Fibroblast of lung (primary cell): ENCODE measurements around the gene EIF1AD. TPM values are rescaled to one million over a fixed set of nuclear protein-coding genes. Genes with fewer than 3 reads are reported as not detected.
A peak's percentile ranks its signal among the peaks of the same experiment; 100 is the strongest.

Source experiments
- DNase-seq, 2 donors: peaks; one replicate each; pipeline versions ENCODE4 v3.0.0 to v3.0.0-alpha.2; 2010; ENCODE audit warnings: low read depth in 2 of 2
- H2AFZ ChIP-seq: 2 replicates; pipeline ENCODE4 v1.5.1; 2012; ENCODE audit warnings: low read length, control low read depth, inconsistent platforms
- H3K27ac ChIP-seq: 2 replicates; pipeline ENCODE4 v1.5.1; 2011; ENCODE audit warnings: low read length, control low read depth; ENCODE audit not compliant: insufficient read depth
- H3K27me3 ChIP-seq: 2 replicates; pipeline ENCODE4 v1.5.1; 2011; ENCODE audit warnings: mild to moderate bottlenecking, low read length; ENCODE audit not compliant: control insufficient read depth, insufficient read depth
- H3K36me3 ChIP-seq: 2 replicates; pipeline ENCODE4 v1.5.1; 2011; ENCODE audit warnings: low read length; ENCODE audit not compliant: control insufficient read depth, insufficient read depth
- H3K4me1 ChIP-seq: 2 replicates; pipeline ENCODE4 v1.5.1; 2011; ENCODE audit warnings: low read length; ENCODE audit not compliant: control insufficient read depth, insufficient read depth; ENCODE audit errors: extremely low read depth
- H3K4me2 ChIP-seq: 2 replicates; pipeline ENCODE4 v1.5.1; 2011; ENCODE audit warnings: low read length, control low read depth; ENCODE audit not compliant: insufficient read depth; ENCODE audit errors: extremely low read depth
- H3K4me3 ChIP-seq, 4 experiments: fragments of 200-600 bp in 1 of 4; sonication (generic) in 1 of 4; replicated peaks in 1 of 4; 2 replicates each; pipeline ENCODE4 v1.5.1; 2011 to 2016; ENCODE audit warnings: low read length in 4 of 4, low read depth in 3 of 4, mild to moderate bottlenecking in 3 of 4, control low read depth in 2 of 4, inconsistent platforms in 1 of 4, mixed read lengths in 1 of 4; ENCODE audit not compliant: insufficient read depth in 1 of 4; ENCODE audit errors: control extremely low read depth in 1 of 4
- H3K79me2 ChIP-seq: 2 replicates; pipeline ENCODE4 v1.5.1; 2012; ENCODE audit warnings: mild to moderate bottlenecking, low read length, inconsistent platforms; ENCODE audit not compliant: control insufficient read depth, insufficient read depth
- H3K9ac ChIP-seq: 2 replicates; pipeline ENCODE4 v1.5.1; 2011; ENCODE audit warnings: mild to moderate bottlenecking, low read length, control low read depth; ENCODE audit not compliant: insufficient read depth
- H3K9me3 ChIP-seq: 2 replicates; pipeline ENCODE4 v1.5.1; 2012; ENCODE audit warnings: low read depth, low read length; ENCODE audit not compliant: control insufficient read depth, insufficient read depth
- H4K20me1 ChIP-seq: 2 replicates; pipeline ENCODE4 v1.5.1; 2011; ENCODE audit warnings: low read length; ENCODE audit not compliant: control insufficient read depth, insufficient read depth; ENCODE audit errors: extremely low read depth
- CTCF ChIP-seq, 2 donors: IDR thresholded peaks in 1 of 2; conservative IDR thresholded peaks in 1 of 2; 1 replicate in 1 of 2; 2 replicates in 1 of 2; pipeline ENCODE4 v1.5.1; 2011 to 2012; ENCODE audit warnings: low read length in 2 of 2, control low read depth in 1 of 2, inconsistent platforms in 1 of 2, low read depth in 1 of 2, mild to moderate bottlenecking in 1 of 2
- EZH2 ChIP-seq: IDR thresholded peaks from 2 replicates; pipeline ENCODE4 v1.5.1; 2012; ENCODE audit warnings: low read length, control low read depth, mild to moderate bottlenecking; ENCODE audit errors: missing control alignments
- polyA plus RNA-seq, 2 donors: library from polyadenylated mRNA; depleted of rRNA in 1 of 2; stranded (reverse) in 1 of 2; unstranded in 1 of 2; fragments of >200 nt; gene quantifications; 2 replicates each; pipeline ENCODE4 v1.2.1, GENCODE V29; 2011 to 2012; ENCODE audit warnings: missing spikeins in 1 of 2
- total RNA-seq: library from RNA; depleted of rRNA; stranded (reverse); fragments of >200 nt; gene quantifications from 2 replicates; pipeline ENCODE4 v1.2.1, GENCODE V29; 2014

EIF1AD gene
- total and polyA plus RNA-seq, 2 donors (not counting 1 experiment from before 2014, with no cell fraction given), result 23.5 to 26.2 TPM

- peak; percentile 29 to 52 for DNase-seq
- no peaks in the 10 kb centered on the region for H3K79me2 ChIP-seq
- no peaks in the 10 kb centered on the region for H4K20me1 ChIP-seq
- H3K27me3 ChIP-seq, result no peaks in the 10 kb centered on the region
- peak overlapping the region; percentile 40 for H3K4me2 ChIP-seq
- H3K9me3 ChIP-seq, result no peaks in the 10 kb centered on the region
- no peak overlapping the region for H3K4me3 ChIP-seq
- peak overlapping the region; percentile 77 for H2AFZ ChIP-seq
- no peak overlapping the region for H3K9ac ChIP-seq
- H3K36me3 ChIP-seq, result no peaks in the 10 kb centered on the region
- peak; percentile 84 to 85 for TF ChIP-seq CTCF (conservative IDR thresholded peaks at IDR 0.05 in 1 of 2, IDR thresholded peaks at IDR 0.05 in 1 of 2; ENCODE audit: low read depth in 1 of 2, low read length in 2 of 2)
- no peak for TF ChIP-seq EZH2
- peaks cover 5% of the 10 kb centered on the region for H3K4me1 ChIP-seq
- H3K27ac ChIP-seq, result no peak overlapping the region
Observed at GRCh38 chr11:66022401-66023185, 20.6 kb upstream of the EIF1AD start.

- no peak overlapping the region for H2AFZ ChIP-seq
- peak; percentile 61 to 78 for DNase-seq
- H3K4me2 ChIP-seq, result peak overlapping the region; percentile 44
Observed at GRCh38 chr11:66020618-66021357, 18.8 kb upstream of the EIF1AD start.

More at GRCh38 chr11:66020618-66021357, 18.8 kb upstream of the EIF1AD start:
- Histone ChIP-seq H3K27ac (no peak overlapping the region), H3K9me3 (no peaks in the 10 kb centered on the region), H3K9ac (no peak overlapping the region), H3K27me3 (no peaks in the 10 kb centered on the region), H3K4me3 (no peak overlapping the region), H3K4me1 (peaks cover 5% of the 10 kb centered on the region), H3K36me3 (no peaks in the 10 kb centered on the region), H3K79me2 (no peaks in the 10 kb centered on the region), H4K20me1 (no peaks in the 10 kb centered on the region)
- TF ChIP-seq EZH2 (no peak), CTCF (conservative IDR thresholded peaks at IDR 0.05 in 1 of 2, IDR thresholded peaks at IDR 0.05 in 1 of 2; ENCODE audit: low read depth in 1 of 2, low read length in 2 of 2) (no peak)
